ENCODE data around the gene HCRT.
"Not testable (repeated sequence)": the region's sequence is repeated elsewhere in the genome, so short reads cannot be mapped to it uniquely, and the experiment has no call there.

The HCRT gene

GRCh38 chr17:42180411-42180921 lies 4.8 kb downstream of the HCRT start:
- DNase-seq (ENCODE audit: low read depth, low spot score), result peak; percentile 39

DNA sequence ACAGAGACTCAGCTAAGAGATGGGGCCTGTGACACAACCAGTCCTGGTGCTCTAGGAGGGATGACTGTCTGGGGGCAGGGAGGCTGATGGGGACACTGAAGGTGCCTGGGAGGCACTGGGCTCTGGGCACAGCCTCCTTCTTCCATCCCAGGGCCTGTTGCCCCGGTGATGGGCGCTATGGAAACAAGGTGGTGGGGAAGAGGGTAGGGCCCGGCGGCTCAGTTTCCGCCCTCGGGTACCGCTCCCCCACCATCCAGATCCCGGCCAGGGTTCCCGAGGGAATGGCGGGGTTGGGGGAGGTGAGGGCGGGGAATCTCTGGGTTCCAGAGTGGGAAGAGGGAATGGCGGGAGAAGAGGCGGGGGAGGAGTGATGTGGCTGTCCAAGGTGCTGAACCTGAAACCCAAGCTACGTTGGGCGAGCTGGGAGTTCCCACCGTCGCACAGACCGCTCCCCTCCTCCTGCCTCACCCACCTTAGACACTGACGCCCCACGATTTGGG lies 5.3 kb downstream of the HCRT start:
- peak; percentile 83 for DNase-seq (ENCODE audit: low read depth, low spot score)

GRCh38 chr17:42179335-42179734 lies 5.9 kb downstream of the HCRT start:
- DNase-seq (ENCODE audit: low read depth, low spot score), result no peak

GRCh38 chr17:42178817-42179216 lies 6.4 kb downstream of the HCRT start:
- DNase-seq (ENCODE audit: low read depth, low spot score), result no peak

GRCh38 chr17:42177684-42178083 lies 7.6 kb downstream of the HCRT start:
- DNase-seq (ENCODE audit: low read depth, low spot score), result no peak

DNA sequence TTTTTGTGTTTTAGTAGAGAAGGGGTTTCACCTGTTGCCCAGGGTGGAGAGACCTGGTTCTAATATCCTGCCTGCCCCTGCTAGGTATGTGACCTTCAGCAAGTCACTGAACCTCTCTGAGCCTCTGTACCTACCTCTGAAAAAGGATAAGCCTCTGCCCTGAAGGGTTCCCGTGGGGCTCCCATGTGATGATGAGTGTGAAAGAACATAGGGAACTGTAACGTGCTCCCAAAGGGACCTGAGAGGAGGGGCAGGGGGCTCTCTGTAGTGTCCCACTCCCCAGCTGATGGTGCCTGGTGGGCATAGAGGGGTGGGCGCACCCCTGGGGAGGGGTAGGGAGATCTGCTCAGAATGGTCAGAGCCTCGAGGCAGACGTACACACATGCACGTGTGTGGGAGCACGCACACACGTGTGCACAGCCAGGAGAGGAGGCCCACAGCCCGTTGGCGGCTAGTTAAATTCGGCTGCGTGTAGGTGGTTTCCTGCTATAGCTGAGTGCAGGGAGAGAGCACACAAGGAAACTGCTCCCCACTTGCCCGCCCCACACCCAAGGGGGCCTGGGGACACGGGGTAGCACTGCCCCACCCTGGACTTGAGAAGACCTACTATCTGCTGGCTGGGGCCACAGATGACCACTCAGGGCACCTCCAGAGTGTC lies 11.0 kb downstream of the HCRT start:
- DNase-seq (ENCODE audit: low read depth, low spot score), result no peak

- DNase-seq (ENCODE audit: low read depth, low spot score), result peak; percentile 82
Observed at GRCh38 chr17:42171831-42172230, 13.4 kb downstream of the HCRT start.

GRCh38 chr17:42169351-42169750 lies 15.9 kb downstream of the HCRT start:
- no peak for DNase-seq (ENCODE audit: low read depth, low spot score)

GRCh38 chr17:42167807-42168206 lies 17.4 kb downstream of the HCRT start:
- no peak for DNase-seq (ENCODE audit: low read depth, low spot score)

- no peak for DNase-seq (ENCODE audit: low read depth, low spot score)
Observed at GRCh38 chr17:42166196-42166763, 19.0 kb downstream of the HCRT start.

DNA sequence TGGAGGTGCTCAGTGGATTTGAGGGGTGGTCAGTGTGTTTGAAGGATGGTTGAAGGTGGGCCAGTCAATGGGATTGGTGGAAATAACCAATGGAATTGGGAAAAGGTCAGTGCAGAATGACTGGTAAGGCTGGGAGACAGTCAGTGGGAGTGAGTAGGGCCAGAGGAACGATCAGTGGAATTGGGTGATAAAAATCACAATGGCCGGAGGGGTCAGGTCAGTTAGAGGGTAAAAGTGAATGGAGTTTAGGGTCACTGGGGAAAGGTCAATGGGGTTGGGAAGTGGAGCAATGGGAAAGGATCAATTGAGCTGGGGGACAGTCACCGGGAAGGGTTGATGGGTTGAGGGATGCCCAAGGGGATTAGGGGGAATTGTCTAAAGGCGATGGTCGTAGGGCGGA lies 19.5 kb downstream of the HCRT start:
- no peak for DNase-seq (ENCODE audit: low read depth, low spot score)

GRCh38 chr17:42163696-42164407 lies 21.4 kb downstream of the HCRT start:
- no peak for DNase-seq (ENCODE audit: low read depth, low spot score)

- peak; percentile 72 for DNase-seq (ENCODE audit: low read depth, low spot score)
Observed at GRCh38 chr17:42163113-42163512, 22.1 kb downstream of the HCRT start.

DNA sequence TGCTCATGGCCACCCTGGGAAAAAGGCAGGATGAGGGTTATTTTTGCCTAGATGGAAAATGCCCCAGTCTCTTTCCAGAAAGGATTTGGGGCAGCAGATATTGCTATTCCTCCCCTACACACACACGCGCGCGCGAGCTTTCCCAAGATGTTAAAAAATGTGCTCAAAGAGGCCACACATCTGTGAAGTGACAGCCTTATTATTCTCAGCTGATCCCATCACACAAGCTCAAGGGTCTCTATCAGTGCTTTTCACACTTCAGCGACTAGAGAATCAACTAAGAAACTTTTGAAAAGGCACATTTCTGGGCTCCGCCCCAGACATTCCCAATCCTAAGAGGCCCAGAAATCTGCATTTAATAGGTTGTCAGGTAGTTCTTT lies 24.7 kb downstream of the HCRT start:
- no peak for DNase-seq (ENCODE audit: low read depth, low spot score)

DNA sequence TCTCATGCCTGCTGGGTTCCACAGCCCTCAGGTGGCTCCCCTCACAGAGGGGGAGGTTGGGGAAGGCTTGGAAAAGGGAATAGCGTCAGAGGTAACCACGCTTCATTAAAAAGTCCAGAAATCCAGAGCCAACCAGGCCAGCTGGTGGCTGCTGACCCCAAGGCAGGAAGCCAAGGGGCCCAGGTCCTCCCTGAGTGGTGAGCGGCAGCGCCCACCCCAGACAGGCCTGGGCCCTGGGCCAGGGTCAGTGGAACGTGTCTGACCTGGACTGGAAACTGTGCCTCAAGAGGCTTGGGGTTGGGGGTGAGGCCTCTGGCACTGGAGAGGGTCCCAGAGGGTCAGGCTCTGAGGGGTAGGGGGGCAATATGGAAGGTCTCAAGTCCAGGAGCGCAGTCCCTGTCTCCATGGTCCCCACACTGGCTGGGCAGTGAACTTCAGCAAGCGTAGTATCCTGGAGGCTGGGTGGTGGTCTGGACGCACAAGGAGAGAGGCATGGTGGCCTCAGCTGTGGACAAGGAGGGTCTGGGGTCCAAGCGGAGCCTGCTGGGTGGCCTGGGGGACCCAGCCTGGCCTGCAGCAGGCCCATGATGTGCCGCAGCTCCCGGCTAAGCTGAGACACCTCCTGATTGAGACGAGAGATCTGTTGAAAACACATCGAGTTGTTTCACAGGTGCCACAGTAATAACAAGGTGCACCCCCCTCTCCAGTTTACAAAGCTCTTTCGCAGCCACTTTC lies 25.3 kb downstream of the HCRT start:
- no peak for DNase-seq (ENCODE audit: low read depth, low spot score)

DNA sequence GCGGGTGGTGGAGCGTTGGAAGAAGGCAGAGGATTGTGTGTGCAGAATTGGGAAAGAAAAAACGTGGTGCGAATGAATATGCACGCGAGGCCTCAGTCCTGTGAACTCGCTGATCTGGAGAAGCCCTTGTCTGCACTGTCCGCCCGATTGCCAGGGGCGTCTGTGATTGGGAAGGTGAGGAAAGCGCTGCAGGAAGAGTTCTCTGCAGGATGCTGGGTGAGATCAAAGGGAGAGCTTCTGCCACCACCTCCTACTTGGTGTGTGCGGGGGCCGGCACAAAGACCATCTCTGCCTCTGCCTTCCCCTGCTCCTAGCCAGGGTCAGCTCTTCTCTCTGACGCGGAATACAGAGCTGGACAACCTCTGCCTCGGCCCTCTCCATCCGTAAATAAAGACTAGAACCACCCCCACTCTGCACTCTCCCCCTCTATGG lies 29.6 kb downstream of the HCRT start:
- DNase-seq (ENCODE audit: low read depth, low spot score), result peak; percentile 88

GRCh38 chr17:42153919-42154742 lies 31.1 kb downstream of the HCRT start:
- DNase-seq (ENCODE audit: low read depth, low spot score), result peak; percentile 81

- DNase-seq (ENCODE audit: low read depth, low spot score), result no peak
Observed at GRCh38 chr17:42146911-42147607, 38.2 kb downstream of the HCRT start.

DNA sequence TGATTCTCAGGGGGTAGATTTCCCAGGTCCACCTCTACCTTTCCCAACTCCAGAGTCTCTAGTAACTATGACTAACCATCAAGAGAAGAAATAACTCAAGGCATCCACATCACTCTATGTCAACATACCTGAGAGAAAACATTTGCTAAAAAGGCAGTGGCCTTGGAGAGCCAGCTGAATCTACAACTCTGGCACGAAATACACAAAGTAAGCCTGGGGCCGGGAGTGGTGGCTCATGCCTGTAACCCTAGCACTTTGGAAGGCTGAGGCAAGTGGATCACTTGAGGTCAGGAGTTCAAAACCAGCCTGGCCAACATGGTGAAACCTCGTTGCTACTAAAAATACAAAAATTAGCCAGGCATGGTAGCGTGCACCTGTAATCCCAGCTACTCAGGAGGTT lies 42.1 kb downstream of the HCRT start:
- DNase-seq (ENCODE audit: low read depth, low spot score), result not testable (repeated sequence)

- DNase-seq (ENCODE audit: low read depth, low spot score), result no peak
Observed at GRCh38 chr17:42142371-42142896, 42.8 kb downstream of the HCRT start.

All from ELF-1 (cell line).